Activated CD4-positive, CD25-positive, alpha-beta regulatory T cell treated with anti-CD3 and anti-CD28 coated beads, Interleukin-2, amount 50 U/mL, for 16 hours (primary cell): ENCODE results near the gene STAP2.

ENCODE experiments used
- DNase-seq: peaks from one replicate; pipeline ENCODE4 v3.0.0-alpha.2; 2020; ENCODE audit warnings: low read depth, low spot score

The STAP2 gene

GRCh38 chr19:4370418-4371041 lies 31.9 kb upstream of the STAP2 start:
- no peak for DNase-seq

GRCh38 chr19:4369888-4370260 lies 31.2 kb upstream of the STAP2 start:
- peak; percentile 36 for DNase-seq

DNA sequence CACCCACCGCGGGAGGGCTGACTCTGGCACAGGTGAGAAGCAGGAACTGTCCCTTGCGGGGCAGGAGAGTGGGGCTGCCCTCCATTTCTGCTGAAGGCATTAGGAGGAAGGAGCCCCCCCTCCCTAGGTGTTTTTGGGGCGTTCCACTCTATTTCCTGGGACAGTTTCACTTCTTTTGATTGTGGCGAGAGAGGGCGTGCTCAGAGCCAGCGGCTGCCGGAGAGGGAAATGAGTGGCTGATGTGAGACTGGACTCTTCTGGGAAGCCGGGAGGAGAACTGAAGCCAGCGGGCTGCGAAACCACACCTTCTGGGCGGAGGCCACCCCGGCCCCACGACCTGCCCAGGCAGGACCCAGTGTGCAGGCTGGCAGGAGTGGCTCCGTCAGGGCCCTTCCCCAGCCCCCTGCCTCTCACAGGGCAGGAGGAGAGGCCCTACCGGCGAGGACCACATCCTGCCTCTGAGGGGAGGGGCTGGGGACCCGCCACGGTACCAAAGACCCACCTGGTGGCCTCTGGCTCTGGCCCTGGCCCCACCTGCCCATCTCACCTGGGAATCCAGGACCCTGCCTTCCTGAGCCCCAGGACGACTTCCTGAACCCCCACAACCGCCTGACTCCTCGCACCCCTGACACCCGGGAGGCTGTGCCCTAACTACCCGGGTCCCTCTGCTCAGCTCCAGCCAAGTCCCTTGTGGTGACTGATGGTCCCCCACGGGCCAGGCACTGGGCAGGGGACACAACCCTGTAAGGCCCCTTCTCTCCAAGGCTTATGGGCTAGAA lies 30.7 kb upstream of the STAP2 start:
- DNase-seq, result peak; percentile 60

GRCh38 chr19:4368128-4368820 lies 29.6 kb upstream of the STAP2 start:
- DNase-seq, result no peak

DNA sequence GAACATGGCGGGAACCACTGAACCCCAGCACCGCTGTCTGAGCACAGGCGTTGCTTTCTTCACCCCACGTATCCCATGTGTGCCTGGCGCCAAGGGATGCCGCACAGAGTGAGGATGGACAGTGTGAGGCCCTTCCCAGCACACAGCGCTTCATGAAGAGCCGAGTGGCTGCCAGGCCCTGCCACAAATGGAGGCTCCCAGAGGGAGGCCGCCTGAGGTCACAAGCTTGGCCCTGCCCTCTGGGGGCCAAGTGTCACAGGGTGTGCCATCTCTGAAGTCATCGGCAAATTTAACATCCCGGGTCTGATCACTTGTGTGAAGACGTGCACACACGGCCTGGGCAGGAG lies 29.1 kb upstream of the STAP2 start:
- no peak for DNase-seq

GRCh38 chr19:4367336-4367723 lies 28.7 kb upstream of the STAP2 start:
- no peak for DNase-seq

DNA sequence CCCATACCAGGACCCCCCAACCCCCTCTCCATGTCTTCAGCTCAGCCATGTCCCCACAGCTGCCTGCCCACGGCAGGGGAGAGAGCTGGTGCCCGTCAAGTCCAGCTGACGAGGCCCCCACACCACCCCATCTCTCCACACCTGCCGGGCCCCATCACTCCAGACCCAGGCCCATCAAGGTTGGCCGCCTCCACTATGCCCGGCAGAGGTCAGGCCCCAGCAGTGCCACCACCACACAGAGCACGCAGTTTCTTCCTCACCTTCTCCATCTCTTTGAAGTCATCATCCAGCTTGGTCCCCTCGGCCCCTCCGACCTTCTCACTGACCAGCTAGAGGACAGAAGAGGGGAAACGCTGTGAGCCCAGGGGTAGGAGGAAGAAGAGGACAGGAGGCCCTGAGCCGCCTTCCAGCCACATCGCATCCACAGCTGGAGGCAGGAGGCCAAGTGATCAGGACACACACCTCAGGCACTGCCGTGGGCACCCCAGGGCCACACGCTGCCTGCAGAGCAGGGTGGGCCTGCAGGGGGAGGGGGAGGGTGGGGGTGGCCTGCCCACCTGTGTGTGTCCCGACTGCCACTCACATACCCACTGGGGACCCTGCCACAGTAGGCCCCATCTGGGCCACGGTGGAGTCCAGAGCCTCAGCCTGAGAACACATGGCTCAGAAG lies 28.2 kb upstream of the STAP2 start:
- no peak for DNase-seq

GRCh38 chr19:4365791-4366665 lies 27.4 kb upstream of the STAP2 start:
- DNase-seq, result no peak

GRCh38 chr19:4365341-4365740 lies 26.7 kb upstream of the STAP2 start:
- DNase-seq, result no peak

DNA sequence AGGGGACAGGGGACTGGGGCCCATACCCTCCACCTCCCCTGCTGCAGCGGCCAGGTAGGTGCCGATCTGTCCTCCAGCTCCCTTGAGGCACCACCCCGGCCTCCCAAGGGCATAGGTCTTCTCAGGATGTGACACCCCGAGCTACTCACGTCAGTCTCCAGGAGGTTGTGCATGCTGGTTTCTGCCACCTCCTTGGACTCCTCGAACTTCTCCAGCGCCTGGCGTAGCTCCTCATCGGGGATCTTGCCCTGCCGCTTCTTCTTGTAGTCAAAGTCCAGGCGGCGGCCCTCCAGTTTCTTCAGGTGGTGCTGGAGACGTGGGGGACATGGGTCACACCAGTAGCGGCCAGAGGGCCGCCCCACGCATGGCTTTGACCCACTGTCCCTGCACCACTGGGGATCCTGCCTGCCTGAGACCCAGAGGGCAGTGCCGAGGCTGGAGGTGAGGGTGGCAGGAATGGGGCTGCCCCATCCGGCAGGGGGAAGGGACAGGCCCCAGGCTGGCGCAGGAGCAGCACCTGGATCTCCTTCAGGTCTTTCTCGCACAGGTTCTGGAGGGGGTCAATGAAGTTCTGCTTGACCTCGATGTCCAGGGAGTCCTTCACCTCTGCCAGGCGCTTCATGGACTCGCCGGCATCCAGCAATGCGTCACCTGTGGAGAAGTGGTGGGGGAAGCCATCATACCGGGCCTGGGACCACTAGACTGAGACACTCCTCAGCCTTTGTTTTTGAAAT lies 25.1 kb upstream of the STAP2 start:
- no peak for DNase-seq

- no peak for DNase-seq
Measured at GRCh38 chr19:4362831-4363545, 24.4 kb upstream of the STAP2 start.

DNA sequence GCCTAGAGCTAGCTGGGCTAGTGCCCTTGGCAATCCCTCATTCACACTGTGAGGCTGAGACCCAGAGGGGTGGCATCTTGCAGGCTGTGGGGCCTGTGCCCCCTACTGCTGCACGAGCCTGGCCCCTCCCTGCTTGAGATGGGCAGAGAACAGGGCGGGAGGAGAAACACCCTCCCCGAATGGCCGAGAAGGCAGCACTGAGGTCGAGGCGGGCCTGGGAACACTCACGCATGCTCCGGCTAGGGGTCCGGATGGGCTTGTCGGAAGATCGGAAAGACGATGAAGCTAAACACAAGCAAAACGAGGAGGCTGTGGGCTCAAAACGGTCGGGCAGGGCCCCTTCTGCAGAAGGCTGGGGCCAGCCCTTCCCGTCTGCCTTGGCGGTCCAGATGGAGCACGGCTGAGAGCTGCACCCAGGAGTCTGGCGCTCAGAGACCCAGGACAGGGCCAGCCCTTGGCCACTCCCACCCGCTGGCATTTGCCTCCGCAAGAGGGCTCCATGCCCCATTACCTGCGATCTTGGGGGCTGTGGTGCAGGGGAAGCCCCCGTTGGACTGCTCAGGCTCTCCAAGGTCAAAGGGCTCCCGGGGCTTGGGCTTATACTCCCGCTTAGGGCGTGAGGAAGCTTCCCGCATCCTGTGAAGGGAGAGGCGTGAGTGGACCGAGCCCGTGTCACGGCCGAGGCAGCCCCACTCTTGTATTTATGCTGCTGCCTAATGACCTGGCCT lies 23.6 kb upstream of the STAP2 start:
- DNase-seq, result no peak

- no peak for DNase-seq
Measured at GRCh38 chr19:4361152-4362046, 22.8 kb upstream of the STAP2 start.

GRCh38 chr19:4360641-4361151 lies 22.1 kb upstream of the STAP2 start:
- DNase-seq, result no peak

DNA sequence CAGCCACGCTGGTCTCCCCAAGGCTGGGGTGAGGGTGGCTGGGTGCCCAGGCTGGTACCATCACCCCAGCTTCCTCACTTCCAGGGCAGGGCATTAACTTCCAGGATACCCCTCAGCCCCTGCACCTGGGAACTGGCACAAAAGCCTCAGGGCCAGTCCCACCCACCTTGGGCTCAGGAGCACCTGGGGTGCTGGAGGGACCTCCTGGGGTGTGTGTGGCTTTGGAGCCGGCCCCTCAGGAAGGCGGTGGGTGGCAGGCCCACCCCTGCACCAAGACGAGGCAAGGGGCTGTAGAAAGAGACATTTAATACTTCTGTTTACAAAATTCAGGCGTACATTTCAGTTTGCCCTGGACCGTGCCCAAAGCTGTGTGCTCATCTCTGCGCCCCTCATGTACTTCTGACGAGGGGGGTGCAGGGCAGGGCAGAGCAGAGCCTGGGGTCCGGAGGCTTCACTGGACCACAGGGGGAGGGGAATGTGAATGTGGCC lies 21.5 kb upstream of the STAP2 start:
- DNase-seq, result no peak

DNA sequence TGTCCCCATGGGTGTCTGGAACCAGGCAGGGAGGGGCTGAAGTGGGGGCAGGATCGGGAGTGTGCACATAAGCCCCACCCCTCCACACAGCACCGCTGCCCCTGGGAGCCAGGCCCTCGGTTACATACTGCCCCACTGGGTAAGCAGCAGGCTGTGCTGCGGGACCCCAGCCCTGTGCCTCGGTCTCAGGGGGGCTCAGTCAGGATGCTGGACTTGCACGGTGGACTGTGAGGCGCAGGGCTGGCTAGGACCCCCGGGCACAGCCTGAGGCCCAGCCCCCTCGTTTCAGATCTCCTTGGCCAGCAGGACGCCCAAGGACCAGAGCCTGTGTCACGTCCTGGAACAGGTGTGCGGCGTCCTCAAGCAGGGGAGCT lies 21.0 kb upstream of the STAP2 start:
- DNase-seq, result no peak

DNA sequence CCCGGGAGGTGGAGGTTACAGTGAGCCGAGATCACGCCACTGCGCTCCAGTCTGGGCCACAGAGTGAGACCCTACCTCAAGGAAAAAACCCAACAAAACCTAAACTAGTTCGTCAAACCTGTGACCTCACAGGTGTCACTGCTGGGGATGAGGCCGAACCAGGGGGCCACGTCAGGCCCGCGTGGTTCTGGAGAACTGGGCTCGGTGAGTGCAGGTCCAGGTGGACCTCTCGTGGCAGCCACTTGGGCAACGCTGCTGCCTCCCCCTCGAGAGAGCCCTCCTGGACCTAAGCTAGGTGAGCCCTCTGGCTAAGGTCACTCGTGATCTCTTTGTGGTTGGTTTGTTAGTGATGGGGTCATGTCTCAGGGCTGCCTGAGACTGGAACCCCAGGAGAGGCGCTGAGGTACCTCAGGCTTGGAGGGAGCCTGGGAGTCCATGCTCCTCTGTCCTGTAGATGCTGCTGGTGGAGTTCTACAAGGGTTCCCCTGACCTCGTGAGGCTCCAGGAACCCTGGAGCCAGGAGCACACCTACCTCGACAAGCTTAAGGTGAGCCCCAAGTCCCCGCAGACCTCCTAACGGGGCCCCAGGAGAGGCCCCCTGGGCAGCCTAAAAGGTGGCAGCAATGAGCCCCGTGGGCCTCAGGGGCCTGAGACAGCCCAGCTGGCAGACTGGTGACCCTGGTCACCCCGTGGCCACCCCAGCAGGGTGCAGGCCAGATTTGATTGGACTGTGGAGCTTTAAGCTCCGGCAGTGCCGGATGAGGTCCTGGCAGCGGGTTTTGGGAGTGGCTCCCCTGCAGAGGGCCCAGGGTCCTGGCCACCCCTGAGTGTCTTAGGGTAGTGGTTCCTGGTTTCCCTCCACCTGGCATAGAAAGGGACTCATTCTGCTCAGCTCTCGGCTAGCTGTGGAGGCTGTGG lies 20.3 kb upstream of the STAP2 start:
- no peak for DNase-seq
